WTC11 (cell line): Measurements from ENCODE around the gene STK39. TPM values are rescaled to one million over a fixed set of nuclear protein-coding genes. Genes with fewer than 3 reads are reported as not detected.

ENCODE experiments used
- ATAC-seq: fragments of 200-7000 bp; cut with Tn5 transposase; 2 replicates; pipeline ENCODE4 v1.10.0; 2021; ENCODE audit warnings: mild to moderate bottlenecking, moderate library complexity
- CTCF ChIA-PET: fragments of 300-600 bp; sonication (Branson Sonifier 250); formaldehyde crosslinking; loops from one replicate; lab custom pipeline; 2021; ENCODE audit warnings: antibody characterized with exemption; lab: Charles Lee
- POLR2A ChIA-PET: fragments of 350-600 bp; sonication (Branson Sonifier 250); formaldehyde crosslinking; loops from one replicate; lab custom pipeline; 2021; ENCODE audit warnings: antibody characterized with exemption; lab: Charles Lee
- DNase-seq: peaks from one replicate; pipeline ENCODE4 v3.0.0; 2021; ENCODE audit warnings: low spot score
- H3K27ac Mint-ChIP-seq: 2 replicates; pipeline ENCODE4 v1.8.0; 2021; ENCODE audit warnings: mixed read lengths
- H3K27me3 Mint-ChIP-seq: 2 replicates; pipeline ENCODE4 v1.8.0; 2021; ENCODE audit warnings: low read depth, mild to moderate bottlenecking, moderate library complexity, mixed read lengths
- H3K36me3 Mint-ChIP-seq: 2 replicates; pipeline ENCODE4 v1.8.0; 2021; ENCODE audit warnings: mixed read lengths
- H3K4me1 Mint-ChIP-seq: 2 replicates; pipeline ENCODE4 v1.8.0; 2022; ENCODE audit warnings: mixed read lengths
- H3K4me3 Mint-ChIP-seq: 2 replicates; pipeline ENCODE4 v1.8.0; 2021; ENCODE audit warnings: mild to moderate bottlenecking, moderate library complexity, mixed read lengths
- H3K9me3 Mint-ChIP-seq: 2 replicates; pipeline ENCODE4 v1.8.0; 2021; ENCODE audit warnings: mixed read lengths
- ESRRA ChIP-seq: sonication (generic); formaldehyde crosslinking; IDR thresholded peaks from 2 replicates; pipeline ENCODE4 v1.8.1; 2022; ENCODE audit warnings: mild to moderate bottlenecking, missing genetic modification reagents, borderline replicate concordance
- GTF2I ChIP-seq: fragments of 250-450 bp; sonication (Bioruptor Pico); conservative IDR thresholded peaks from 2 replicates; pipeline ENCODE4 v1.4.0; 2021; ENCODE audit warnings: mild to moderate bottlenecking
- MYBL2 ChIP-seq: sonication (generic); formaldehyde crosslinking; IDR thresholded peaks from 2 replicates; pipeline ENCODE4 v1.8.1; 2023; ENCODE audit warnings: mild to moderate bottlenecking, moderate library complexity, missing genetic modification reagents
- NFE2L1 ChIP-seq: sonication (generic); formaldehyde crosslinking; IDR thresholded peaks from 2 replicates; pipeline ENCODE4 v1.8.1; 2023; ENCODE audit warnings: missing genetic modification reagents
- NR2C2 ChIP-seq: sonication (generic); formaldehyde crosslinking; IDR thresholded peaks from 2 replicates; pipeline ENCODE4 v1.8.0; 2022; ENCODE audit warnings: mild to moderate bottlenecking, missing genetic modification reagents
- OVOL2 ChIP-seq: fragments of 250-450 bp; sonication (Bioruptor Pico); IDR thresholded peaks from 2 replicates; pipeline ENCODE4 v1.9.0; 2021; ENCODE audit warnings: mild to moderate bottlenecking, borderline replicate concordance
- RELA ChIP-seq: sonication (generic); formaldehyde crosslinking; IDR thresholded peaks from 2 replicates; pipeline ENCODE4 v1.8.1; 2022; ENCODE audit warnings: missing genetic modification reagents, mild to moderate bottlenecking, borderline replicate concordance
- SMAD4 ChIP-seq: sonication (generic); formaldehyde crosslinking; IDR thresholded peaks from 2 replicates; pipeline ENCODE4 v1.8.0; 2022; ENCODE audit warnings: mild to moderate bottlenecking, missing genetic modification reagents
- TEAD1 ChIP-seq: sonication (generic); formaldehyde crosslinking; IDR thresholded peaks from 2 replicates; pipeline ENCODE4 v1.8.0; 2022; ENCODE audit warnings: mild to moderate bottlenecking, missing genetic modification reagents
- ZNF396 ChIP-seq: fragments of 250-450 bp; sonication (Bioruptor Pico); IDR thresholded peaks from 2 replicates; pipeline ENCODE4 v1.8.0; 2021; ENCODE audit warnings: mild to moderate bottlenecking, moderate library complexity, borderline replicate concordance
- total RNA-seq: library from RNA; stranded (reverse); gene quantifications from 3 replicates; pipeline ENCODE4 v1.2.3, GENCODE V29; 2021
- TF ChIP-seq, protein P1 (sequence below): sonication (generic); formaldehyde crosslinking; IDR thresholded peaks from 2 replicates; pipeline ENCODE4 v1.8.1; 2023; ENCODE audit warnings: mild to moderate bottlenecking, missing genetic modification reagents, moderate library complexity
- TF ChIP-seq, protein P2 (sequence below): sonication (generic); formaldehyde crosslinking; IDR thresholded peaks from 2 replicates; pipeline ENCODE4 v1.8.0; 2022; ENCODE audit warnings: mild to moderate bottlenecking, missing genetic modification reagents
- TF ChIP-seq, protein P3 (sequence below): sonication (generic); formaldehyde crosslinking; IDR thresholded peaks from 2 replicates; pipeline ENCODE4 v1.8.1; 2023; ENCODE audit warnings: mild to moderate bottlenecking, missing genetic modification reagents
- TF ChIP-seq, protein P4 (sequence below): sonication (generic); formaldehyde crosslinking; IDR thresholded peaks from 2 replicates; pipeline ENCODE4 v1.8.0; 2022; ENCODE audit warnings: missing genetic modification reagents
- TF ChIP-seq, protein P5 (sequence below): sonication (generic); formaldehyde crosslinking; IDR thresholded peaks from 2 replicates; pipeline ENCODE4 v1.8.0; 2022; ENCODE audit warnings: mild to moderate bottlenecking, missing genetic modification reagents
- TF ChIP-seq, protein P6 (sequence below): sonication (generic); formaldehyde crosslinking; IDR thresholded peaks from 2 replicates; pipeline ENCODE4 v1.8.1; 2023; ENCODE audit warnings: mild to moderate bottlenecking, moderate library complexity, missing genetic modification reagents
- TF ChIP-seq, protein P7 (sequence below): sonication (generic); formaldehyde crosslinking; IDR thresholded peaks from 2 replicates; pipeline ENCODE4 v1.8.1; 2022; ENCODE audit warnings: missing genetic modification reagents, borderline replicate concordance
- TF ChIP-seq, protein P8 (sequence below): sonication (generic); formaldehyde crosslinking; conservative IDR thresholded peaks from 2 replicates; pipeline ENCODE4 v1.8.1; 2022; ENCODE audit warnings: mild to moderate bottlenecking, missing genetic modification reagents
- TF ChIP-seq, protein P9 (sequence below): fragments of 250-450 bp; sonication (Bioruptor Pico); IDR thresholded peaks from 2 replicates; pipeline ENCODE4 v1.9.0; 2021; ENCODE audit warnings: mild to moderate bottlenecking

STK39 gene
- total RNA-seq, 1 experiment from 2014 or later = 20.5 TPM

DNA sequence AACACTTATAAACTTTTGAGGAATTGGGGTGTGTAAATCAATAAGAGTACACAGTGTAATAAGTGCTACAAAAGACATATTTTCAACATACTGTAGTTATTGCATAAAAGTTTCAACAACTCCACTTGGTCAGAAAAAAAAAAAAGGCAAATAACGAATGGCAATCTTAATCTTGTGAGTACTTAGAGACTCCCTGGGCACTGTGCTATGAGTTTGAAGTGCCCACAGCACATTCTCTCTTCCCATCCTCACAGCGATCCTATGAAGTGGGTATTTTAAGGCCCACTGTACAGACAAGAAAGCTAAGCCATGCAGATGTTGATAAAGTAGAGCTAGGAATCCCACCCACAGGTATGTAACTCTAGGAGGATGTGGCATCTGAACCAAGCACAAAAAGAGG, 112.3 kb downstream of the STK39 start:
- Mint-ChIP-seq H3K36me3 (no peaks in the 10 kb centered on the region), H3K27me3 (no peaks in the 10 kb centered on the region), H3K4me1 (peaks cover 48% of the 10 kb centered on the region), H3K4me3 (no peak overlapping the region)
- DNase-seq = no peak
- TF ChIP-seq NFE2L1 (CRISPR knock-in tag) = no peak
- TF ChIP-seq, protein P1, sequence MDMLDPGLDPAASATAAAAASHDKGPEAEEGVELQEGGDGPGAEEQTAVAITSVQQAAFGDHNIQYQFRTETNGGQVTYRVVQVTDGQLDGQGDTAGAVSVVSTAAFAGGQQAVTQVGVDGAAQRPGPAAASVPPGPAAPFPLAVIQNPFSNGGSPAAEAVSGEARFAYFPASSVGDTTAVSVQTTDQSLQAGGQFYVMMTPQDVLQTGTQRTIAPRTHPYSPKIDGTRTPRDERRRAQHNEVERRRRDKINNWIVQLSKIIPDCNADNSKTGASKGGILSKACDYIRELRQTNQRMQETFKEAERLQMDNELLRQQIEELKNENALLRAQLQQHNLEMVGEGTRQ (CRISPR knock-in tag) = no peak
- TF ChIP-seq, all 79 proteins: peak for 0
- ATAC-seq = no peak
- Mint-ChIP-seq H3K27ac (no peak overlapping the region), H3K9me3 (no peaks in the 10 kb centered on the region)
- ChIA-PET CTCF (interaction anchor here (1.7 kb wide), 1 partner anchor 17 kb away, joined by 10 read pairs; no protein-coding TSS in a partner anchor), POLR2A (no interaction called here)

DNA sequence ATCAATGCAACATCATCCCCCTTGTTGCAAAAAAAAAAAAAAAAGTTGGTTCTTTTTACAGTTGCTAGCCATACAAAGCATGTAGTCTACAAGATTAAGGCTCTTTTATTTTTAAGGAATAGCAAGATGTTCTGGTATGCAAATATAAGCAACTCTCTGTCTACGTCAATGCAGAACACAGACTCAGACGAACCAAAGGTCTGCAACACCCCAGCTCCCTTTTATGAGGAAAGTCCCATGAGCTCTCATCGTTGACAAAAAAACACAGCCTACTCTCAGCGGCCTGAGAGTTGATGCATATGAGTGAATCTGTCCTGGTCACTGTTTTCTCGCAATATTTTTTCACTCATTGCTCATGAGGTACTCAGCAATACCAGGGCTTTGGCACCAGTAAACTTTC, 112.9 kb downstream of the STK39 start:
- CTCF ChIA-PET = interaction anchor here (0.5 to 1.7 kb wide), 3 partner anchors 14 to 370 kb away, joined by 3 to 10 read pairs (median 4); no protein-coding TSS in a partner anchor
- no peak for TF ChIP-seq RELA (CRISPR knock-in tag)
- TF ChIP-seq, protein P2, sequence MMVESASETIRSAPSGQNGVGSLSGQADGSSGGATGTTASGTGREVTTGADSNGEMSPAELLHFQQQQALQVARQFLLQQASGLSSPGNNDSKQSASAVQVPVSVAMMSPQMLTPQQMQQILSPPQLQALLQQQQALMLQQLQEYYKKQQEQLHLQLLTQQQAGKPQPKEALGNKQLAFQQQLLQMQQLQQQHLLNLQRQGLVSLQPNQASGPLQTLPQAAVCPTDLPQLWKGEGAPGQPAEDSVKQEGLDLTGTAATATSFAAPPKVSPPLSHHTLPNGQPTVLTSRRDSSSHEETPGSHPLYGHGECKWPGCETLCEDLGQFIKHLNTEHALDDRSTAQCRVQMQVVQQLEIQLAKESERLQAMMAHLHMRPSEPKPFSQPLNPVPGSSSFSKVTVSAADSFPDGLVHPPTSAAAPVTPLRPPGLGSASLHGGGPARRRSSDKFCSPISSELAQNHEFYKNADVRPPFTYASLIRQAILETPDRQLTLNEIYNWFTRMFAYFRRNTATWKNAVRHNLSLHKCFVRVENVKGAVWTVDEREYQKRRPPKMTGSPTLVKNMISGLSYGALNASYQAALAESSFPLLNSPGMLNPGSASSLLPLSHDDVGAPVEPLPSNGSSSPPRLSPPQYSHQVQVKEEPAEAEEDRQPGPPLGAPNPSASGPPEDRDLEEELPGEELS (CRISPR knock-in tag) = no peak
- TF ChIP-seq, protein P1 (CRISPR knock-in tag) = no peak
- TF ChIP-seq, protein P3, sequence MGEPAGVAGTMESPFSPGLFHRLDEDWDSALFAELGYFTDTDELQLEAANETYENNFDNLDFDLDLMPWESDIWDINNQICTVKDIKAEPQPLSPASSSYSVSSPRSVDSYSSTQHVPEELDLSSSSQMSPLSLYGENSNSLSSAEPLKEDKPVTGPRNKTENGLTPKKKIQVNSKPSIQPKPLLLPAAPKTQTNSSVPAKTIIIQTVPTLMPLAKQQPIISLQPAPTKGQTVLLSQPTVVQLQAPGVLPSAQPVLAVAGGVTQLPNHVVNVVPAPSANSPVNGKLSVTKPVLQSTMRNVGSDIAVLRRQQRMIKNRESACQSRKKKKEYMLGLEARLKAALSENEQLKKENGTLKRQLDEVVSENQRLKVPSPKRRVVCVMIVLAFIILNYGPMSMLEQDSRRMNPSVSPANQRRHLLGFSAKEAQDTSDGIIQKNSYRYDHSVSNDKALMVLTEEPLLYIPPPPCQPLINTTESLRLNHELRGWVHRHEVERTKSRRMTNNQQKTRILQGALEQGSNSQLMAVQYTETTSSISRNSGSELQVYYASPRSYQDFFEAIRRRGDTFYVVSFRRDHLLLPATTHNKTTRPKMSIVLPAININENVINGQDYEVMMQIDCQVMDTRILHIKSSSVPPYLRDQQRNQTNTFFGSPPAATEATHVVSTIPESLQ (CRISPR knock-in tag) = no peak
- TF ChIP-seq, protein P4, sequence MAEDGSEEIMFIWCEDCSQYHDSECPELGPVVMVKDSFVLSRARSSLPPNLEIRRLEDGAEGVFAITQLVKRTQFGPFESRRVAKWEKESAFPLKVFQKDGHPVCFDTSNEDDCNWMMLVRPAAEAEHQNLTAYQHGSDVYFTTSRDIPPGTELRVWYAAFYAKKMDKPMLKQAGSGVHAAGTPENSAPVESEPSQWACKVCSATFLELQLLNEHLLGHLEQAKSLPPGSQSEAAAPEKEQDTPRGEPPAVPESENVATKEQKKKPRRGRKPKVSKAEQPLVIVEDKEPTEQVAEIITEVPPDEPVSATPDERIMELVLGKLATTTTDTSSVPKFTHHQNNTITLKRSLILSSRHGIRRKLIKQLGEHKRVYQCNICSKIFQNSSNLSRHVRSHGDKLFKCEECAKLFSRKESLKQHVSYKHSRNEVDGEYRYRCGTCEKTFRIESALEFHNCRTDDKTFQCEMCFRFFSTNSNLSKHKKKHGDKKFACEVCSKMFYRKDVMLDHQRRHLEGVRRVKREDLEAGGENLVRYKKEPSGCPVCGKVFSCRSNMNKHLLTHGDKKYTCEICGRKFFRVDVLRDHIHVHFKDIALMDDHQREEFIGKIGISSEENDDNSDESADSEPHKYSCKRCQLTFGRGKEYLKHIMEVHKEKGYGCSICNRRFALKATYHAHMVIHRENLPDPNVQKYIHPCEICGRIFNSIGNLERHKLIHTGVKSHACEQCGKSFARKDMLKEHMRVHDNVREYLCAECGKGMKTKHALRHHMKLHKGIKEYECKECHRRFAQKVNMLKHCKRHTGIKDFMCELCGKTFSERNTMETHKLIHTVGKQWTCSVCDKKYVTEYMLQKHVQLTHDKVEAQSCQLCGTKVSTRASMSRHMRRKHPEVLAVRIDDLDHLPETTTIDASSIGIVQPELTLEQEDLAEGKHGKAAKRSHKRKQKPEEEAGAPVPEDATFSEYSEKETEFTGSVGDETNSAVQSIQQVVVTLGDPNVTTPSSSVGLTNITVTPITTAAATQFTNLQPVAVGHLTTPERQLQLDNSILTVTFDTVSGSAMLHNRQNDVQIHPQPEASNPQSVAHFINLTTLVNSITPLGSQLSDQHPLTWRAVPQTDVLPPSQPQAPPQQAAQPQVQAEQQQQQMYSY (CRISPR knock-in tag) = no peak
- TF ChIP-seq NR2C2 (CRISPR knock-in tag) = no peak
- TF ChIP-seq TEAD1 (CRISPR knock-in tag) = no peak
- TF ChIP-seq, protein P5, sequence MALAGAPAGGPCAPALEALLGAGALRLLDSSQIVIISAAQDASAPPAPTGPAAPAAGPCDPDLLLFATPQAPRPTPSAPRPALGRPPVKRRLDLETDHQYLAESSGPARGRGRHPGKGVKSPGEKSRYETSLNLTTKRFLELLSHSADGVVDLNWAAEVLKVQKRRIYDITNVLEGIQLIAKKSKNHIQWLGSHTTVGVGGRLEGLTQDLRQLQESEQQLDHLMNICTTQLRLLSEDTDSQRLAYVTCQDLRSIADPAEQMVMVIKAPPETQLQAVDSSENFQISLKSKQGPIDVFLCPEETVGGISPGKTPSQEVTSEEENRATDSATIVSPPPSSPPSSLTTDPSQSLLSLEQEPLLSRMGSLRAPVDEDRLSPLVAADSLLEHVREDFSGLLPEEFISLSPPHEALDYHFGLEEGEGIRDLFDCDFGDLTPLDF (CRISPR knock-in tag) = no peak
- TF ChIP-seq, protein P6, sequence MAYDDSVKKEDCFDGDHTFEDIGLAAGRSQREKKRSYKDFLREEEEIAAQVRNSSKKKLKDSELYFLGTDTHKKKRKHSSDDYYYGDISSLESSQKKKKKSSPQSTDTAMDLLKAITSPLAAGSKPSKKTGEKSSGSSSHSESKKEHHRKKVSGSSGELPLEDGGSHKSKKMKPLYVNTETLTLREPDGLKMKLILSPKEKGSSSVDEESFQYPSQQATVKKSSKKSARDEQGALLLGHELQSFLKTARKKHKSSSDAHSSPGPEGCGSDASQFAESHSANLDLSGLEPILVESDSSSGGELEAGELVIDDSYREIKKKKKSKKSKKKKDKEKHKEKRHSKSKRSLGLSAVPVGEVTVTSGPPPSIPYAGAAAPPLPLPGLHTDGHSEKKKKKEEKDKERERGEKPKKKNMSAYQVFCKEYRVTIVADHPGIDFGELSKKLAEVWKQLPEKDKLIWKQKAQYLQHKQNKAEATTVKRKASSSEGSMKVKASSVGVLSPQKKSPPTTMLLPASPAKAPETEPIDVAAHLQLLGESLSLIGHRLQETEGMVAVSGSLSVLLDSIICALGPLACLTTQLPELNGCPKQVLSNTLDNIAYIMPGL (CRISPR knock-in tag) = no peak
- TF ChIP-seq, protein P7, sequence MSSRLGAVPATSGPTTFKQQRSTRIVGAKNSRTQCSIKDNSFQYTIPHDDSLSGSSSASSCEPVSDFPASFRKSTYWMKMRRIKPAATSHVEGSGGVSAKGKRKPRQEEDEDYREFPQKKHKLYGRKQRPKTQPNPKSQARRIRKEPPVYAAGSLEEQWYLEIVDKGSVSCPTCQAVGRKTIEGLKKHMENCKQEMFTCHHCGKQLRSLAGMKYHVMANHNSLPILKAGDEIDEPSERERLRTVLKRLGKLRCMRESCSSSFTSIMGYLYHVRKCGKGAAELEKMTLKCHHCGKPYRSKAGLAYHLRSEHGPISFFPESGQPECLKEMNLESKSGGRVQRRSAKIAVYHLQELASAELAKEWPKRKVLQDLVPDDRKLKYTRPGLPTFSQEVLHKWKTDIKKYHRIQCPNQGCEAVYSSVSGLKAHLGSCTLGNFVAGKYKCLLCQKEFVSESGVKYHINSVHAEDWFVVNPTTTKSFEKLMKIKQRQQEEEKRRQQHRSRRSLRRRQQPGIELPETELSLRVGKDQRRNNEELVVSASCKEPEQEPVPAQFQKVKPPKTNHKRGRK (CRISPR knock-in tag) = no peak
- TF ChIP-seq, protein P8, sequence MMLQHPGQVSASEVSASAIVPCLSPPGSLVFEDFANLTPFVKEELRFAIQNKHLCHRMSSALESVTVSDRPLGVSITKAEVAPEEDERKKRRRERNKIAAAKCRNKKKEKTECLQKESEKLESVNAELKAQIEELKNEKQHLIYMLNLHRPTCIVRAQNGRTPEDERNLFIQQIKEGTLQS (CRISPR knock-in tag) = no peak
- no peak for TF ChIP-seq ZNF396 (CRISPR knock-in tag)
- no peak for TF ChIP-seq GTF2I (CRISPR knock-in tag)
- TF ChIP-seq, protein P9, sequence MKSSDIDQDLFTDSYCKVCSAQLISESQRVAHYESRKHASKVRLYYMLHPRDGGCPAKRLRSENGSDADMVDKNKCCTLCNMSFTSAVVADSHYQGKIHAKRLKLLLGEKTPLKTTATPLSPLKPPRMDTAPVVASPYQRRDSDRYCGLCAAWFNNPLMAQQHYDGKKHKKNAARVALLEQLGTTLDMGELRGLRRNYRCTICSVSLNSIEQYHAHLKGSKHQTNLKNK (CRISPR knock-in tag) = no peak
- TF ChIP-seq OVOL2 (CRISPR knock-in tag) = no peak
- no peak for TF ChIP-seq ESRRA (CRISPR knock-in tag)
- TF ChIP-seq MYBL2 (CRISPR knock-in tag) = no peak
- TF ChIP-seq SMAD4 (CRISPR knock-in tag) = no peak

More for the DNA sequence above, 112.9 kb downstream of the STK39 start:
- DNase-seq = no peak
- Mint-ChIP-seq H3K27me3 (no peaks in the 10 kb centered on the region), H3K27ac (no peak overlapping the region), H3K9me3 (no peaks in the 10 kb centered on the region), H3K4me1 (peaks cover 48% of the 10 kb centered on the region), H3K4me3 (no peak overlapping the region), H3K36me3 (no peaks in the 10 kb centered on the region)
- POLR2A ChIA-PET = interaction anchor here (0.7 kb wide), 1 partner anchor 133 kb away, joined by 5 read pairs; no protein-coding TSS in a partner anchor
- ATAC-seq = no peak
